ENCODE measurements around the gene CRAMP1. TPM values are rescaled to one million over a fixed set of nuclear protein-coding genes. Genes with fewer than 3 reads are reported as not detected.

The CRAMP1 gene
- total and polyA plus RNA-seq, 2 of the 8 experiments (the other 6 are each of a cell fraction or from before 2014, with no cell fraction given), result 19.2 to 23.2 TPM

- TF ChIP-seq HDAC2 (IDR thresholded peaks at IDR 0.05; ENCODE audit: borderline replicate concordance in 1 of 2, low read depth in 2 of 2, low read length in 2 of 2) (no peak), PHF8 (conservative IDR thresholded peaks at IDR 0.05; ENCODE audit: low read depth, low read length) (no peak), SP2 (IDR thresholded peaks at IDR 0.05; ENCODE audit: low read length) (no peak), GABPA (IDR thresholded peaks at IDR 0.05; ENCODE audit: borderline replicate concordance, insufficient read depth, low read length) (no peak), TCF12 (IDR thresholded peaks at IDR 0.05; ENCODE audit: low read depth, low read length) (no peak)
Observed at GRCh38 chr16:1621851-1622250, 9.7 kb downstream of the CRAMP1 start (continued).
